ENCODE measurements around the gene ZFP69. TPM values are rescaled to one million over a fixed set of nuclear protein-coding genes. Genes with fewer than 3 reads are reported as not detected.
A peak's percentile ranks its signal among the peaks of the same experiment; 100 is the strongest.

The ZFP69 gene
- total and polyA plus RNA-seq, 2 donors (not counting 3 experiments of a cell fraction or from before 2014, with no cell fraction given): 0.98 to 2.4 TPM

DNA sequence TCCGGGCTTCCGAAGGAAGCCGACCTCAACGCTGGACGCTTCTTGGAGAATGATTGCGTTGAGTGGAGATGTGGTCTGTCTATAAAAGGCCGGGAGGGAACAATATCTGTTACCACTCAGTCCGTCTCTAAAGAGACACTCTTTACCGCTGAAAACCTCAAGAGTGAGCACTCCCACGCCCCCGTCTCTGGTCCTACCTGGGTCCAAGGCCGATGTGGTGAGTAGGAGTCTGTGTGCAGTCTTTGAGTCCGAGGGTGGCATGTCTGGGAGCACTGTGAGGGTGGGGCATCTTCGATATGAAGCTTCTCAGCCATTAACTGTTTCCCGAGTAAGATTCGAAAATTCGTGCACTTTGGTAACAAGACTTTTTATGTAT lies 576 bp downstream of the ZFP69 start:
- CTCF ChIA-PET: interaction anchor here (0.6 to 3.1 kb wide), 7 partner anchors 26 to 435 kb away, joined by 3 to 18 read pairs (median 4); partner anchors contain the start of genes ZFP69B and ZNF684
- H3K9ac ChIP-seq (replicated peaks; ENCODE audit: extremely low read depth, insufficient read depth, low read length): peak overlapping the region; percentile 74

More for the DNA sequence above, 576 bp downstream of the ZFP69 start:
- Histone ChIP-seq H3K9me3 (replicated peaks; ENCODE audit: control insufficient read depth, insufficient read depth, low read length) (no peaks in the 10 kb centered on the region), H3K27me3 (ENCODE audit: control insufficient read depth in 2 of 2, insufficient read depth in 2 of 2, low read length in 2 of 2) (no peaks in the 10 kb centered on the region), H3K4me1 (ENCODE audit: control insufficient read depth, extremely low read depth, insufficient read depth, low read length) (peaks cover 12% of the 10 kb centered on the region), H2AFZ (ENCODE audit: low read depth, low read length) (peak overlapping the region; percentile 99), H3K4me3 (replicated peaks in 1 of 3; ENCODE audit: insufficient read depth in 1 of 3, low read depth in 1 of 3, low read length in 3 of 3) (peak overlapping the region; percentile 40 to 95 (median 95)), H3K27ac (ENCODE audit: insufficient read depth, low read depth, low read length) (no peak overlapping the region), H3K4me2 (ENCODE audit: insufficient read depth, low read length) (peak overlapping the region; percentile 95), H4K20me1 (replicated peaks; ENCODE audit: control insufficient read depth, extremely low read depth, insufficient read depth, low read length) (no peaks in the 10 kb centered on the region), H3K9me1 (replicated peaks; ENCODE audit: control insufficient read depth, extremely low read depth, insufficient read depth, low read length) (no peaks in the 10 kb centered on the region), H3K79me2 (ENCODE audit: control insufficient read depth, insufficient read depth, low read length) (no peaks in the 10 kb centered on the region), H3K36me3 (ENCODE audit: control insufficient read depth in 2 of 2, extremely low read depth in 1 of 2, insufficient read depth in 2 of 2, low read length in 2 of 2) (no peaks in the 10 kb centered on the region)
- TF ChIP-seq GATA2 (IDR thresholded peaks at IDR 0.05; ENCODE audit: insufficient read depth, insufficient read length, low read depth, low read length): no peak
- no peak for TF ChIP-seq JUN (IDR thresholded peaks at IDR 0.05; ENCODE audit: borderline replicate concordance, insufficient read depth, insufficient read length, low read depth)
- no peak for TF ChIP-seq POLR2A (IDR thresholded peaks at IDR 0.05; ENCODE audit: low read depth, low read length)
- TF ChIP-seq MYC (IDR thresholded peaks at IDR 0.05; ENCODE audit: low read depth, low read length): no peak
- TF ChIP-seq CTCF (IDR thresholded peaks at IDR 0.05; ENCODE audit: extremely low read depth in 1 of 2, insufficient read depth in 1 of 2, low read depth in 1 of 2, low read length in 2 of 2): no peak
- TF ChIP-seq FOS (IDR thresholded peaks at IDR 0.05; ENCODE audit: borderline replicate concordance, insufficient read depth, low read length): no peak
- TF ChIP-seq POLR2AphosphoS5 (IDR thresholded peaks at IDR 0.05; ENCODE audit: insufficient read depth, low read depth, low read length): no peak
- TF ChIP-seq, protein P1, sequence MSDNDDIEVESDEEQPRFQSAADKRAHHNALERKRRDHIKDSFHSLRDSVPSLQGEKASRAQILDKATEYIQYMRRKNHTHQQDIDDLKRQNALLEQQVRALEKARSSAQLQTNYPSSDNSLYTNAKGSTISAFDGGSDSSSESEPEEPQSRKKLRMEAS (IDR thresholded peaks at IDR 0.05; ENCODE audit: insufficient read depth, insufficient read length): no peak
- no peak for TF ChIP-seq EZH2 (IDR thresholded peaks at IDR 0.05; ENCODE audit: borderline replicate concordance, low read depth, low read length, severe bottlenecking)
- peak; percentile 9 for DNase-seq (ENCODE audit: low read depth, low spot score)
- no TSS peak for BruUV-seq (replicated peaks)
- dilution Hi-C loops (cut with MboI; ENCODE audit: extremely low pct_ligation_motif_present, low sequenced_read_pairs): no loop called here
- no peak for FAIRE-seq
- POLR2A ChIA-PET: interaction anchor here (1.2 kb wide), 1 partner anchor 31 kb away, joined by 4 read pairs; the partner anchor contains the start of gene EXO5
- intact Hi-C loops (cut with micrococcal nuclease): loop anchor here (1.0 to 2.0 kb wide), 3 partner anchors 27 to 54 kb away; partner anchors contain the start of genes EXO5, ZFP69B and ZNF684
